NCI-H1930 (cell line): ENCODE measurements around the gene PDRG1.

Experiments
- DNase-seq, 2 experiments: peaks; one replicate each; lab custom pipeline; 2025; lab: John Stamatoyannopoulos, UW

Gene PDRG1

DNA sequence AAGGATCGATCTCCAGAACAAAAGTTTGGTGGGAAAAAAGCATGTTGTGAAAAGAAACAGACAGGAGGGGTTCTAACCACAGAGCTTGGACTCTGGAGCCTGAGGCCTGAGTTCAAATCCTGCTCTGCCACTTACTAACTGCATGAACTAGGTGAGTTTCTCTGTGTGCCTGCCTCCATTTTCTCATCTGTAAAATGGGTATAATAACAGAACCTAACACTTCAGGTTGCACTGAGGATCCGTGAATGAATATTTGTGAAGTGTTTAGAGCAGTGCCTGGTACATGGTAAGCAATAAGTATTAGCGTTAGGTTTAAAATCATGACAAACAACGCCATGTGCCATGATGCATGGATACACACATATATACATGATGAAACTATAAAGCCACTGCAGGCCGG lies 44.8 kb downstream of the PDRG1 start:
- no peak for DNase-seq

DNA sequence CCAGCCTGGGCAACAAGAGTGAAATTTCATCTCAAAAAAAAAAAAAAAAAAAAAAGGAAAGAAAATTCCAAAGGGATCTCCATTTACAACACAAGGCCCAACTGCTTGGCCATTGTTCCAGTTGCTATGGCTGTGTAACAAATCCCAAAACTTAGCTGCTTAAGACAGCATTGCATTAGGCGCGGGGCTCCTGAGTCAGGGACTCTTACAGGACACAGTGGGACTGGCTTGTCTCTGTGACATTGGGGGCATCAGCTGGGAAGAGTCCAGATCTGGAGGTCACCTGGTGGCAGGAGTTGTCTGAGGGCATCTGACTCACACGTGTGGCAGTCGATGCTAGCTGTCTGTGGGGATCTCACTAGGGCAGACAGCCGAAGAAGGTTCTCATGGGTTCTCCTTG lies 45.8 kb downstream of the PDRG1 start:
- DNase-seq: no peak

DNA sequence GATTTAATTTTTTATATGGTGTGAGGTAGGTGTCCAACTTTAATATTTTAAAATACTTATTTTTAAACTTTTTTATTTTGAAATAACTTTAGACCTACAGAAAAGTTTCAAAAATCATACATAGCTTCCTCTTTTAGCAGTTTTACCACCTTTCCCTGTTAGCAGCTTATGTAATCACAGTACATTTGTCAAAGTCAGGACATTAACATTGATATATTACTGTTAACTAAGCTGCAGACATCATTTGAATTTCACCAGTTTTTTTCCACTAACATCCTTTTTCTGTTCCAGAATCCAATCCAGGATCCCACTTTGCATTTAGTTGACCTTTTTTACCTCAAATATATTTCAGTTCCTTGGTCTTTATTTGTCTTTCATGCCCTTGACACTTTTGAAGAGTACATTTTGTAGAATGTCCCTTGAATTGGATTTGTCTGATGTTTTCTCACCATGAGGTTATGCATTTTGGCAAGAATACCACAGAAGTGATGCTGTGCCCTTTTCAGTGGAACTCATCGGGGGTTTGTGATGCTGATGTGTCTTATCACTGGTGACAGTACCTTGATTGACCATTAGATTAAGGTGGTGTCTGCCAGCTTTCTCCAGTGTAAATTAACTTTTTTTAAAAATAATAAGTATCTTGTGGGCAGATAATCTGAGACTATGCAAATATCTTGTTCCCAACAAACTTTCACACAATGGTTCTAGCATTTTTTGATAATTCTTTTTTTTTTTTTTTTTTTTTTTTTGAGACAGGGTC lies 48.0 kb downstream of the PDRG1 start:
- DNase-seq: no peak

DNA sequence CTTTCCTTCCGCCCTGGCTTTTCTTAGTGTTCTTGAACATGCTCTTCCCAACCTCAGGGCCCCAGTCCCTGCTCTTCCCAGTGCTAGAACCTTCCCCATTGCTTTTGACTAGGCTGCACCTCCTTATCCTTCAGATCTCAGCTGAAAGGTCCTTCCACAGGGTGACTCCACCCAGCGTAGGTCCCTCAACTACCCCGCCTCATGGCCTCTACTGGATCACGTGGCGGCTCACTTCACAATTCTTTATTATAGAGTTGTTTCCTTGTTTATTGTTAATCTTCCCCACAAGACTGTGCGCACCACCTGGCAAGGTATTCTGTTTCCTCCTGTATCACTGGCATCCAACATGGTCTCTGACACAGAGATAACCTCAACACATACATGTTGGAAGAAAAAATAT lies 50.2 kb downstream of the PDRG1 start:
- no peak for DNase-seq

DNA sequence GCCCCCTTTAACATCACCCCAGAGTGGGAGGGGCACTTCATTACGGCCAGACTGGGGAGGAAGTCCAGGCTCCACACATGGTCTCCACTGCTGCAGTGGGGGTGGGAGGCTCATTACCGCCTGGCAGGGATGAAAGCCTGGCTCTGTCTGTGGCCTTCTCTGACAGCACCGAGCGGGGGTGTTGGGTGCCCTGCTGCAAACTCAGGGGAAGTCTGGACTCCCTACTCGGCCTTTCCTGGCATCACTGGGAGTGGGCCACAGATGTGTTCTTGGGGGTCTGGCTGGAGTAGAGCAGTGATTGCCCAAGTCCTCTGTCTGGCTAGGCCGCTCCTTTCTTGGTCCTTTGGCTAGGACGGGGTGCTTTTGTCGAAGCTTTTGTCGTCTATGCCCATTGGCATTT lies 54.3 kb downstream of the PDRG1 start:
- DNase-seq: no peak

DNA sequence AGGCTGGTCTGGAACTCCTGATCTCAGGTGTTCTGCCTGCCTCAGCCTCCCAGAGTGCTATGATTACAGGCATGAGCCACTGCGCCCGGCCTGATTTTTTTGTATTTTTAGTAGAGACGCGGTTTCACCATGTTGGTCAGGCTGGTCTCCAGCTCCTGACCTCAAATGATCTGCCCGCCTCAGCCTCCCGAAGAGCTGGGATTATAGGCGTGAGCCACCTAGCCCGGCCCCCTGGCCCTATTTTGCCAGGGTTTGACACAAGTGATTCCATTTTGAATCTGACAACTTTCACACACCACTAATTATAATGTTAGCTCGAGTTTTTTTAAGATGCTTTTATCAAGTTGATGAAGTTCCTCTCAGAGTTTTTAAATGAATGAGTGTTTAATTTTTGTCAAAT lies 55.8 kb downstream of the PDRG1 start:
- no peak for DNase-seq

DNA sequence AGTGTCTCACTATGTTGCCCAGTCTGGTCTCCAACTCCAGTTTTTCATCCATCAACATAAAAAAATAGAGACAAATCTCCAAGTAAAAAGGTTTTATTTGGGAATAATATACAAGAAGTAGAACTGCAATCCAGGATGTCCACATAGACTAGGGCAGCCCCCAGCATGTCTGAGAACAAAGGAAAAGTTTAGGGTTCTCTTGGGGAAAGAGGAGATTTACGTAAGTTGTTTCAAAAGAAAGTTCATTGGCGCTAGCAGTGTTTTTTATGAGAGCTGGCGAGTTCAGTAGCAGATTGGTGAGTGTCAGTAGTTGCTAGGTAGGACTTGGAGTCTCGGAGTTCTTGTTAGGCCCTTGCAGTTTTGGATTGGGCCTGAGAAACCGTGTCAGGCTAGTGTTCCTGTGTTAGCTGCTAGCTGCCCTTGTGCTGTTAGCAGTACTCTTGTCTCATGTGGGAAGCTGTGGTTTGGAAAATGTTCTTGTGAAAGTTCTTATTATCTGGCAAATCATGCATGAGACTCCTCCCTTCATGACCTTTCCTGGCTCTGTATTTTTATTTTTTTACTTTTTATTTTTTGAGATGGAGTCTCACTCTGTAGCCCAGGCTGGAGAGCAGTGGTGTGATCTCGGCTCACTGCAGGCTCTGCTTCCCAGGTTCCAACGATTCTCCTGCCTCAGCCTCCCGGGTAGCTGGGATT lies 56.7 kb downstream of the PDRG1 start:
- DNase-seq: no peak
